B cell (primary cell): ENCODE data around the gene PLS1. TPM values are rescaled to one million over a fixed set of nuclear protein-coding genes. Genes with fewer than 3 reads are reported as not detected.
"Not testable (repeated sequence)": the region's sequence is repeated elsewhere in the genome, so short reads cannot be mapped to it uniquely, and the experiment has no call there.

Experiments
- ATAC-seq: fragments of 200-7000 bp; cut with Tn5 transposase; one replicate; pipeline ENCODE4 v1.10.0; 2021; ENCODE audit warnings: low read depth, mild to moderate bottlenecking, moderate number of reproducible peaks, moderate library complexity
- CTCF ChIA-PET: fragments of 350-600 bp; sonication (Branson Sonifier 250); formaldehyde crosslinking; loops from one replicate; lab custom pipeline; 2021; ENCODE audit warnings: antibody characterized with exemption, inconsistent platforms; lab: Charles Lee
- POLR2A ChIA-PET: fragments of 350-600 bp; sonication (Branson Sonifier 250); formaldehyde crosslinking; loops from one replicate; lab custom pipeline; 2021; ENCODE audit warnings: antibody characterized with exemption; lab: Charles Lee
- DNase-seq: peaks from one replicate; pipeline ENCODE4 v3.0.0; 2013
- H2AFZ ChIP-seq: 2 replicates; pipeline ENCODE4 v1.6.1; 2012; ENCODE audit warnings: mild to moderate bottlenecking, low read depth, low read length; ENCODE audit not compliant: insufficient read depth, poor library complexity, severe bottlenecking
- H3K27ac ChIP-seq, 2 donors: 1 replicate in 1 of 2; 2 replicates in 1 of 2; pipeline ENCODE4 v1.5.1; 2012 to 2013; ENCODE audit warnings: low read length in 2 of 2, mild to moderate bottlenecking in 2 of 2, moderate library complexity in 1 of 2
- H3K27me3 ChIP-seq, 4 experiments: fragments of 200-600 bp in 1 of 4; sonication (generic) in 1 of 4; replicated peaks in 1 of 4; 1 replicate in 2 of 4; 2 replicates in 2 of 4; pipeline versions ENCODE4 v1.6.1 to v1.7.0; 2013 to 2016; ENCODE audit warnings: low read length in 3 of 4, mild to moderate bottlenecking in 2 of 4, mixed read lengths in 1 of 4, moderate library complexity in 1 of 4; ENCODE audit not compliant: insufficient read depth in 4 of 4, control insufficient read depth in 3 of 4; ENCODE audit errors: control extremely low read depth in 1 of 4
- H3K36me3 ChIP-seq, 2 experiments: replicated peaks in 1 of 2; 1 replicate in 1 of 2; 2 replicates in 1 of 2; pipeline versions ENCODE4 v1.6.1 to v1.7.1; 2013; ENCODE audit warnings: low read length in 1 of 2; ENCODE audit not compliant: insufficient read depth in 2 of 2, control insufficient read depth in 1 of 2; ENCODE audit errors: control extremely low read depth in 1 of 2, extremely low read depth in 1 of 2
- H3K4me1 ChIP-seq, 2 donors: fragments of 200-600 bp in 1 of 2; sonication (generic) in 1 of 2; 1 replicate in 1 of 2; 2 replicates in 1 of 2; pipeline versions ENCODE4 v1.5.1 to v1.6.1; 2013 to 2017; ENCODE audit warnings: low read length in 2 of 2; ENCODE audit not compliant: control insufficient read depth in 2 of 2, insufficient read depth in 2 of 2
- H3K4me2 ChIP-seq: replicated peaks from 2 replicates; pipeline ENCODE3; 2012; ENCODE audit warnings: mild to moderate bottlenecking, low read depth, low read length; ENCODE audit not compliant: poor library complexity, severe bottlenecking
- H3K4me3 ChIP-seq, 5 experiments: fragments of 200-600 bp in 1 of 5; sonication (generic) in 1 of 5; 1 replicate in 3 of 5; 2 replicates in 2 of 5; pipeline versions ENCODE4 v1.5.1 to v1.7.0; 2011 to 2016; ENCODE audit warnings: low read length in 4 of 5, mild to moderate bottlenecking in 4 of 5, low read depth in 2 of 5, control low read depth in 1 of 5, moderate library complexity in 1 of 5; ENCODE audit not compliant: insufficient read depth in 1 of 5; ENCODE audit errors: control extremely low read depth in 1 of 5, extremely low read depth in 1 of 5
- H3K79me2 ChIP-seq: fragments of 200-600 bp; sonication (generic); one replicate; pipeline ENCODE4 v1.6.0; 2016; ENCODE audit warnings: low read length; ENCODE audit not compliant: control insufficient read depth, insufficient read depth
- H3K9ac ChIP-seq: fragments of 200-600 bp; sonication (generic); 2 replicates; pipeline ENCODE4 v1.6.1; 2017; ENCODE audit warnings: mild to moderate bottlenecking, low read length, moderate library complexity
- H3K9me3 ChIP-seq, 3 donors: one replicate each; pipeline versions ENCODE4 v1.6.1 to v1.7.1; 2013; ENCODE audit warnings: low read length in 2 of 3; ENCODE audit not compliant: control insufficient read depth in 2 of 3, insufficient read depth in 1 of 3; ENCODE audit errors: control extremely low read depth in 1 of 3
- H4K20me1 ChIP-seq: 2 replicates; pipeline ENCODE4 v1.6.0; 2012; ENCODE audit warnings: mild to moderate bottlenecking, low read length; ENCODE audit not compliant: insufficient read depth, control insufficient read depth, poor library complexity, severe bottlenecking
- H3K27ac Mint-ChIP-seq: one replicate; pipeline ENCODE4 v1.8.0; 2021; ENCODE audit warnings: mixed read lengths
- H3K27me3 Mint-ChIP-seq: one replicate; pipeline ENCODE4 v1.8.0; 2021; ENCODE audit warnings: mixed read lengths
- H3K4me1 Mint-ChIP-seq: one replicate; pipeline ENCODE4 v1.8.0; 2021; ENCODE audit warnings: mixed read lengths
- H3K4me3 Mint-ChIP-seq: one replicate; pipeline ENCODE4 v1.8.0; 2021; ENCODE audit warnings: mixed read lengths
- H3K9me3 Mint-ChIP-seq: one replicate; pipeline ENCODE4 v1.8.0; 2022; ENCODE audit warnings: mixed read lengths; ENCODE audit not compliant: insufficient read depth
- EZH2 ChIP-seq: IDR thresholded peaks from 2 replicates; pipeline ENCODE4 v1.6.1; 2012; ENCODE audit warnings: borderline replicate concordance, low read depth, mild to moderate bottlenecking, moderate library complexity, low read length; ENCODE audit not compliant: insufficient read depth, poor library complexity, severe bottlenecking
- WGBS: methylation state at CpG from one replicate; pipeline ENCODE4 v1.1.5; 2013; ENCODE audit warnings: missing lambda C conversion rate; ENCODE audit not compliant: insufficient coverage; 5-methylcytosine and 5-hydroxymethylcytosine counted together
- intact Hi-C: fragments of 100-400 bp; cut with micrococcal nuclease; formaldehyde crosslinking; loops from one replicate; pipeline ENCODE4 v1.10.0; 2022
- polyA plus RNA-seq: library from polyadenylated mRNA; depleted of rRNA; stranded (reverse); fragments of >200 nt; gene quantifications from 2 replicates; pipeline ENCODE4 v1.2.3, GENCODE V29; 2012
- total RNA-seq, 2 donors: library from RNA; stranded (reverse); fragments of 120-200 nt in 1 of 2; gene quantifications; 1 replicate in 1 of 2; 2 replicates in 1 of 2; pipeline versions ENCODE4 v1.2.3 to v1.2.4, GENCODE V29; 2013 to 2022
- TF ChIP-seq, protein P1 (sequence below): fragments of 200-600 bp; IDR thresholded peaks from one replicate; pipeline ENCODE4 v1.8.0; 2022; ENCODE audit warnings: antibody characterized with exemption, mild to moderate bottlenecking

The PLS1 gene
- total and polyA plus RNA-seq, 2 donors (not counting 1 experiment from before 2014, with no cell fraction given) = 0.13 to 0.74 TPM

DNA sequence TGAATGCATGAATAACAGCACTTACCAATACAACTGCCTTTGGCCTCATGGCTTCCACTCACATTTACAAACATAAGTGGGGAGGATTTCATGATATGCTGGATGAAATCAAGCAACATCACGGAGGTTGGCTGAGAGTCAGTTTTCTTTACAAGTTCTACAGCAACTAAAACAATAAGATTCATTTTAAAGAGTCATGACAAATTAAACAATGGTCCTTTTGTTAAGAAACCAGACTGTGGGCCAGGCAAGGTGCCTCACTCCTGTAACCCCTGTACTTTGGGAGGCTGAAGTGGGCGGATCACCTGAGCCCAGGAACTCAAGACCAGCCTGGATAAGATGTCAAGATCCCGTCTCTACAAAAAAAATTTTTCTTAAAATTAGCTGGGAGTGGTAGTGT lies 30.1 kb upstream of the PLS1 start:
- WGBS = 100% methylated on average over 1 of the region's 3 CpGs
- intact Hi-C loops = no loop called here
- no peak overlapping the region for H2AFZ ChIP-seq
- H3K4me3 ChIP-seq = no peak overlapping the region
- H3K9ac ChIP-seq = no peak overlapping the region
- H3K9me3 Mint-ChIP-seq = no peaks in the 10 kb centered on the region
- TF ChIP-seq, protein P1, sequence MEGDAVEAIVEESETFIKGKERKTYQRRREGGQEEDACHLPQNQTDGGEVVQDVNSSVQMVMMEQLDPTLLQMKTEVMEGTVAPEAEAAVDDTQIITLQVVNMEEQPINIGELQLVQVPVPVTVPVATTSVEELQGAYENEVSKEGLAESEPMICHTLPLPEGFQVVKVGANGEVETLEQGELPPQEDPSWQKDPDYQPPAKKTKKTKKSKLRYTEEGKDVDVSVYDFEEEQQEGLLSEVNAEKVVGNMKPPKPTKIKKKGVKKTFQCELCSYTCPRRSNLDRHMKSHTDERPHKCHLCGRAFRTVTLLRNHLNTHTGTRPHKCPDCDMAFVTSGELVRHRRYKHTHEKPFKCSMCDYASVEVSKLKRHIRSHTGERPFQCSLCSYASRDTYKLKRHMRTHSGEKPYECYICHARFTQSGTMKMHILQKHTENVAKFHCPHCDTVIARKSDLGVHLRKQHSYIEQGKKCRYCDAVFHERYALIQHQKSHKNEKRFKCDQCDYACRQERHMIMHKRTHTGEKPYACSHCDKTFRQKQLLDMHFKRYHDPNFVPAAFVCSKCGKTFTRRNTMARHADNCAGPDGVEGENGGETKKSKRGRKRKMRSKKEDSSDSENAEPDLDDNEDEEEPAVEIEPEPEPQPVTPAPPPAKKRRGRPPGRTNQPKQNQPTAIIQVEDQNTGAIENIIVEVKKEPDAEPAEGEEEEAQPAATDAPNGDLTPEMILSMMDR = no peak
- no peak for TF ChIP-seq EZH2
- CTCF ChIA-PET = no interaction called here
- no peak overlapping the region for H3K4me2 ChIP-seq
- POLR2A ChIA-PET = no interaction called here
- no peaks in the 10 kb centered on the region for H3K27me3 Mint-ChIP-seq
- H3K9me3 ChIP-seq = peaks cover 0 to 8% (median 0%) of the 10 kb centered on the region in 3 donors
- H3K36me3 ChIP-seq = peaks cover 4 to 26% of the 10 kb centered on the region in 2 experiments
- H3K27ac Mint-ChIP-seq = no peak overlapping the region
- peaks cover 26% of the 10 kb centered on the region for H4K20me1 ChIP-seq
- H3K79me2 ChIP-seq = peaks cover 19% of the 10 kb centered on the region
- H3K27me3 ChIP-seq = no peaks in the 10 kb centered on the region
- H3K27ac ChIP-seq = no peak overlapping the region
- no peaks in the 10 kb centered on the region for H3K4me1 ChIP-seq
- no peak for ATAC-seq
- peaks cover 6% of the 10 kb centered on the region for H3K4me1 Mint-ChIP-seq
- no peak for DNase-seq
- no peak overlapping the region for H3K4me3 Mint-ChIP-seq

DNA sequence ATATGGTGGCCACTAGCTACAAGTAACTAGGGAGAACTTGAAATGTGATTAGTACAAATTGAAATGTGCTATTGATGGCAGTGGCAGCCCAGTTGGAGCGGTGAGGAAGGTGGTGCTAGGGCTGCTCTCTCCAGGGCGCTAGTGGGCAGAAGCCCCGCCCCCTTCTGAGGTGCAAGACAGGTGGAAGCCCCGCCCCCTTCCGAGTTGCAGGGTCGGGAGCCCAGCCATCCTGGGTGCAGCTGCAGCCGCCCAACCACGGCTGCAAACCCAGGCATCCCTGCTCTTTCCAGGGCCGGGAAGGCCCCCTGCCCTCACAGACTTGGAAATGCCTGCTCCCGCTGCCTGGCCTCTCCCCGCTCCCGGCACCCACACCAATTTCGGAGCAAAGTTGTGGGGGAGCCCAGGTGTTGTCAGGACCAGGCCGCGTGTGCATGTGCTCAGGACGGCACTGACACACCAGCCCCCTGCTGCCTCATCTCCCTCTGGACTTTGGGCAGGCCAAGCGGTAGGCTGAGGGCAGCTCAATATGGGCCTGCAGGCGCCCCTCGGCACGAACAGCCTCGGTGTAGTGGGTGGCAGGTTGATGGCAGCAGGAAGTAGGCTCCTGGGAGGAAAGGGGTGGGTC lies 27.7 kb upstream of the PLS1 start:
- CTCF ChIA-PET = no interaction called here
- intact Hi-C loops = no loop called here
- Histone ChIP-seq H3K36me3 (peaks cover 4 to 15% of the 10 kb centered on the region in 2 experiments), H2AFZ (no peak overlapping the region), H4K20me1 (peaks cover 37% of the 10 kb centered on the region), H3K4me1 (no peaks in the 10 kb centered on the region), H3K27ac (no peak overlapping the region), H3K79me2 (peaks cover 42% of the 10 kb centered on the region), H3K9me3 (peaks cover 0 to 8% (median 0%) of the 10 kb centered on the region in 3 donors), H3K4me3 (no peak overlapping the region), H3K9ac (no peak overlapping the region), H3K4me2 (no peak overlapping the region), H3K27me3 (no peaks in the 10 kb centered on the region)
- Mint-ChIP-seq H3K4me3 (no peak overlapping the region), H3K4me1 (peaks cover 6% of the 10 kb centered on the region), H3K27me3 (no peaks in the 10 kb centered on the region), H3K9me3 (no peaks in the 10 kb centered on the region), H3K27ac (no peak overlapping the region)
- no peak for DNase-seq
- TF ChIP-seq, protein P1 = no peak
- no peak for TF ChIP-seq EZH2
- no peak for ATAC-seq
- POLR2A ChIA-PET = no interaction called here
- WGBS = 99% methylated on average over 21 of the region's 21 CpGs

- H2AFZ ChIP-seq, POLR2A ChIA-PET, H3K9me3 Mint-ChIP-seq, CTCF ChIA-PET, H3K27me3 Mint-ChIP-seq, intact Hi-C loops, H3K27ac Mint-ChIP-seq, H3K27me3 ChIP-seq, H3K9ac ChIP-seq, ATAC-seq, DNase-seq, H3K4me1 ChIP-seq, H3K4me1 Mint-ChIP-seq, H3K27ac ChIP-seq, H3K9me3 ChIP-seq, H3K4me3 ChIP-seq, H3K4me2 ChIP-seq, H3K4me3 Mint-ChIP-seq: not testable (repeated sequence)
- peaks cover 38% of the 10 kb centered on the region for H4K20me1 ChIP-seq
- peaks cover 51% of the 10 kb centered on the region for H3K79me2 ChIP-seq
- H3K36me3 ChIP-seq = peaks cover 4 to 13% of the 10 kb centered on the region in 2 experiments
- WGBS = 100% methylated on average over 2 of the region's 3 CpGs
Measured at GRCh38 chr3:142569422-142569821, 26.8 kb upstream of the PLS1 start.
